ENCODE measurements around the gene FBXO3.
"Not testable (repeated sequence)": the region's sequence is repeated elsewhere in the genome, so short reads cannot be mapped to it uniquely, and the experiment has no call there.

FBXO3 gene

GRCh38 chr11:33725496-33725895 lies 48.8 kb downstream of the FBXO3 start:
- DNase-seq: no peak

- DNase-seq: no peak
Observed at GRCh38 chr11:33724644-33725035, 49.7 kb downstream of the FBXO3 start.

- no peak for DNase-seq
Observed at GRCh38 chr11:33723238-33723881, 51.0 kb downstream of the FBXO3 start.

DNA sequence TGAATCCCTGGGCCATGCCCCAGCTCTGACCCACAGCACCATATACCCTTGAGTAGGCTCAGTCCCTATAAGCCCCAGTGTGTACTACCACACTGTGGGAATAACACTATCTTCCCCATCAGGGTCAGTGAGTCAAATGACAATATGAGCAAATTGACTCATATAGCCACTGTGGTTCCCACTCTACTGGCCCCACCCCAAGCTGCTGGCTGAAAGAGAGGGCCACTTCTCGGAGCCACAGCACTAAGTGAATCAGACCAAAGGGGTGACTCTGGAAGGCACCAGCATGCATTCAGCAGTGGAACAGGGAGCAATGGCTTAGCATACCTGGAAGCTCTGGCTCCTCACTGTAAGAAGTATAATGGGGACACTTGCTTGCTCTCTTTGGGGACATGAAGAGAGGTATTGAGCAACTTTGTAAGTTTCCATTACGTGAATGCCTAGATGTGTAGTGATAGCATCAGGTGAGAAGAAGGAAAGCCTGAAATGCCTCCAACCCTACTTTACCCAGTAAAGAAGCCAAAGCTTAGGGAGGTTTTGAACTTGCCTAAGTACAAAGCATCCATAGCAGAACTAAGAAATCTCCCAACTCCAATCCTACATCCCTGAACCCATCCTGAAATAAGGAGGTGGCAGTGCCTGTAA lies 51.6 kb downstream of the FBXO3 start:
- no peak for DNase-seq

DNA sequence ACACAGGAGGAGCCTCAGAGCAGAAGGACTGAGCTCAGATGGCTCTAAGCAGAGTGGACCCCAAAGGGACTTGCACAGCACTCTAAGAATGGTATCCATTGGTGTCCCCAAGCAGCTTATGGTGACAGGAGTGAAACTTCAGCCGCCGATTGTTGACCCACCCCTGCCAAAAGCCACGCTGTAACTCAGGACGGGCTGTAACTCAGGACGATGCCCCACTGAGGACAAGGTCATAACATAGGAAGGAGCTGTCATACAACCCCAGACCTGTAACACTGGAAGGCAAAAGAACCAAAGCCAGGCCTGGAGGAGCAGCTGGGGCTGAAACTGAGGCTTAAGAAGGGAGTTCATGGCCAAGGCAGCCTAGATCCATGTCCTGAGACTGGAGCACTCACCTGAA lies 52.3 kb downstream of the FBXO3 start:
- DNase-seq: no peak

- no peak for DNase-seq
Observed at GRCh38 chr11:33721426-33721825, 52.9 kb downstream of the FBXO3 start.

DNA sequence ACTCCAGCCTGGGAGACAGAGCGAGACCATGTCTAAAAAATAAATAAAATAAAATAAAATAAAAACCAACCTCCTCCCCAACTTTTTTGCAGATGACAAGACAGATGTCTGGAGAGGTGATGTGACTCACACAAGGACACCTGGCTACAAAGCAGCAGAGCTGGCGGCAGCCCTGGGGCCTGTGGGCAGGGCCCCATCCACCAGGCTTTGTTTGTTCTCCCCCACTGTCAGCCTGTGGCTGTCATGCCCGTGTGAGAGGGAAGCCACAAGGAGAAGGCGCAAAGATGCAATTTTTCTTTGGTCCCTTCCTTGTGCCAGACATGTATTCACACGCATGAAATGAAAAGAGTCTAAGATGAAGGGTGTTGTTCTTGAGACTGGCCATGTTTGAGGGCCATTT lies 54.7 kb downstream of the FBXO3 start:
- DNase-seq: no peak

GRCh38 chr11:33718440-33718839 lies 55.9 kb downstream of the FBXO3 start:
- no peak for DNase-seq

DNA sequence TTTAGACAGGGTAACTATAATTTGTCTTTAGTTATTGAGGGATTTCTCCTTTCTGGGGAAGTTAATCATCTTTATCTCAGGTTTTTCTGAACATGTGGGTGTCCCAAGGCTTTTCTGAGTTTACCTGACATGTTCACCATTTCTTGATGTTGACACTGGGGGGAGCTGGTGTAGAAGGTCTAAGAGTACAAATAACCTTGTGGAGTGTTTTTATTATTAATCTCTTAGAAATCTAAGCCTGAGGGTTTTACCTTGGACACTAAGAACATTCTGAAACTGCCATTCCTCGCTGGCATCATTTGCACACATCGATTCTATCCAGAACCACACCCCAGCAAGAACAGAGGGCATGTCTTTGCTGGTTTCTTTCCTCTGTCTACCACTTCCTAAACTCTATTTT lies 58.1 kb downstream of the FBXO3 start:
- DNase-seq: no peak

DNA sequence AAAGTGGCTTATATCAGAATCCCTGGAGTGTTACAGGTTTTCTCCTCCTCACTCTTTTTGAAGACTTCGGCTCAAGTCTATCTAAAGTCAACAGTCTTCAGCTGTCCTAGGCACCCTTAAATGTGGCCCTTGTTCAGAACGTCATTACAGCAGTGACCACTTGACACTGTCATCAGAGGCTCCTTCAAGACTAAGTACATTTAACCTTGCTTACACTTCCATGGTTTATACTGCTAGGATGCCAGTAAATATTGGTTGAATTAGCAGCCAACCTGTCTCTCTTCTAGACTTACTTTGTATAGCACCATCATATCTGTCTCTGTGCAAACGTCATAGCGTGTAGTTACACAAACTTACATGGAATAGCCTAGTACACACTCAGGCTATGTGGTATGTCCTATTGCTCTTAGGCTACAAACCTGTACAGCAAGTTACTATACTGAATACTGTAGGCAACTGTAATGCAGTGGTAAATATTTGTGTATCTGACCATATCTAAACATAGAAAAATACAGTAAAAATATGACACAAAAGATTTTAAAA lies 60.4 kb downstream of the FBXO3 start:
- no peak for DNase-seq

DNA sequence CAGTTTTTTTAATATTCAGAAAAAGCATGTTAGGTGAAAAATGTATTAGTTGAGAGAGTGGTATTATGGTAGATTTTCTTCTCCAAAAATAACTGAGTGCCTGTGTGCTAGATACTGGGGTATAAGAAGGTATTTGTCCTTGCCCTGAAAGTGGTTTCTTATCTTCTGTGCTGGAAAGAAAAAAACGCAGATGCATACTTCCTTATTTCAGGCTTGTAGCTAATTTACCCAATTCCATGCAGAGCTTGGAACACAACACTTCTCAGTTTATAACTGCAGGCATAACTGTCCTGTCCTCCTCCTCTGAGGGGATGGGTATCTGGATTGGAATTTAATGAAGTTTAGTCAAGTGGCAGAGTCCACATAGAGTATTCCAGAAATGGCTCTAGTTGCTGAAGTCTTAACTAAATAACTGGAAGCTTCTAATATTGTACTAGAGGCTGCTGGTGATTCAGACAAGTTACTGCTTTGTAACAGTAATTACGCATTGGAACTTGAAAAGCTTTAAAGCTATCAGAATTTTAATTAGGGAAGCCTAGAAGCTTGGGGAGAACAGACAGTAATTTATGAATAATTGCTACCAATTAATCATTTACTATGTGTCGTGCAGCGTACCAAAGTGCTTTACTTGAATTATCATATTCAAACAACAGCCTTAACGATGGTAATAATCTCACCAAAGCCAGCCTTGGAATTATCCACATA lies 61.0 kb downstream of the FBXO3 start:
- no peak for DNase-seq

- DNase-seq: no peak
Observed at GRCh38 chr11:33712436-33712835, 61.9 kb downstream of the FBXO3 start.

DNA sequence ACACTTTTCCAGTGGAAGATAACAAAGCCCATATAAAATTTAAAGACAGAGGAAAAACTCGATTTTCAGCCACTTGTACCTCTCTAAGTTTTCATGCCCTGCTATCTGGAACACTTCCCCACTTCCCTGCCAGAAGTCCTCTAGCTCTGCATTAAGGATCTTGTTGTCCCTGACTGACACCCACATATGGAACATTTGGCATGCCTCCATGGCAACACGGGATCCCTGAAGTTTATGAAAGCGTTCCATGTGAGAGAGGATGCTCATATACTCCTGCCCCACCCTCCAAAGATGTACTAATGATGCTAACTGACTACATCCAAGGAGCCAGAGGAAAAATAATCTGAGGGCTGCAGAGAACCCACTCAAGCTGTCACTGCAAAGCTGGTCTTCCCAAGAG lies 64.9 kb downstream of the FBXO3 start:
- DNase-seq: no peak

GRCh38 chr11:33708985-33709384 lies 65.3 kb downstream of the FBXO3 start:
- no peak for DNase-seq

DNA sequence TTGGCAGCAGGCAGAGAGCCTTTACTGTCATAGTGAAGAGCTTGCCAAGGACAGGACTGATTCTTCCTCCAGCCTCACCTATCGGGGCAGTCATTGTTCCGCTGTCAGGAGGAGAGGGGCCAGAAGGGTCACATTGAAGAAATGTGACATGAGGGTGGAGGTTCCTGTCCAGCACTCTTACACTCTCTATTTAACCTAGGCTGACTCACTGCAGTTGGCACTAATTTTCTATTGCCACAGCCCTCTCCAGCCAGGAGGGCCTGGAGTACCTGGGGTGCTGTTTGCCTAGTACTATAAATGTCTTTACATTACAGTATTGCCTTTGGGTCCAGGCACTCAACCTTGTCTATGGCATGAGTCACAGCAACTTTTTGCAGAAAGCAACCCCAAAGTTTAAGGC lies 66.5 kb downstream of the FBXO3 start:
- not testable (repeated sequence) for DNase-seq

- no peak for DNase-seq
Observed at GRCh38 chr11:33706966-33707365, 67.4 kb downstream of the FBXO3 start.

DNA sequence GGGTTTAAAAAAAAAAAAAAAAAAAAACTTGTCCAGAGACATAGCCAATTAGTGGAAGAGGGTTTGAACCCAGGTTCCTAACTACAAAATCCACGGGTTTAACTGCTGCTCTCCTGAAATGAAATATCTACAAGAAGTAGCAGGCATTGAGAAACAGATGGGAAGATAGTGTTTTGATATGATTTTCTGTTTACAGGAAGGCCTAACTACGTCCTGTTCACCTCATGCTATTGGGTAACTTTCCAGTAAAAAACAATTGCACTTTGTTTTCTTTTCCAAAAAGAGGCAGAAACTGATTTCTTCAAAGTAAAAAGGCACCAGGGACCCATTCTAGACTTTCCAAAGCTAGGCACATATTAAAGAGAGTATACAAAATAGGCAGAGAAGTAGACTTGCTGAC lies 67.8 kb downstream of the FBXO3 start:
- DNase-seq: no peak

DNA sequence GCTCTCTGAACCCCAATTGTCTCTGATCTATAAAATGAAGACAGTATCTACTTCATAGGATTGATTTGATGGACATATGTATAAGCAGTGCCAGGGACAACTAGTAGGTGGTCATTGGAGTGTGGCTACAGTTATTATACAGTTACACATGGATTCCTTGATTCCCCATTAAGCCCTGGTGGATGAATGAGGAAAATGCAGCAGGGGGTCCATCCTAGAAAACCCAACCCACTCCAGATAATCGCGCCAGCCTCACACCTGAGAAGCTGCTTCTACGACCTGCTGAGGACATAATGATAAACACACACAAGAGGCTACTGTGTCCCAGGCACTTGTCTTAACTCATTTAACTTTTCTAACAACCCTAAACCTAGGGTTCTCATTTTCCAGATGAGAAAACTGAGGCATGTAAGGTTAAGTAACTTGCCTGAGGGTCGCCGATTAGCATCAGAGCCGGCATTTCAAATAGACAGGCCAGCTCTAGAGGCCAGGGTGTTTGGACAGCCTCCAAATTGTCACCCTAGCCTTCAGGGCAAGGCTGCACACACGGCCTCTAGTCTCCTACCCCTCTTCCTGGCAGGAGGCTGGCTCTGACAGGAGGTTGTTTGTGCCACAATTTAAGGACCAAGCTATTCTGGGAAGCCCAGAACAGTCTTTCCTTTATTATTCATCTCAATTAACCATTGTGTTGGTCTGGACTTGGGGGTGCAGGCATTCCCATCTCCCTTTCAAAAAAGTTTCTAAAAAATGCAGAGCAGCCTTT lies 69.9 kb downstream of the FBXO3 start:
- no peak for DNase-seq

GRCh38 chr11:33703788-33704187 lies 70.5 kb downstream of the FBXO3 start:
- DNase-seq: no peak

DNA sequence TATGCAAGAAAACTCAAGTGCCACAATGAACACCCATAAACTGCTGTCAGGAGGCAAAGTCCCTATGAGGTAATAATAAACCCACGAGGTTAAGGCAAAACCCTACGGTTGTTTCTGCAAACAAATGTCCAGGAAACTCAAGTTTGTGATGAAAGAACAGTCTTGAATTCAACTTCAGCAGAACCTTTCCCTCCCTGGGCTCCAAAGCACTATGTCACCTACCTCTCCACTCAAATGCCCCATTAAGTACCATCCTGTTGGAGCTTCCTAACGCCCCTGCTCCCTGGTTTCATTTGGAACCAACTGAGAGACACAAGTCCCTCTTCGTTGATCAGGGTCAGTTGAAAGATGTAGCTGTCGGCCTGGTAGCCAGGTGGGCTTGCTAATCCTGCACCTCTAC lies 71.1 kb downstream of the FBXO3 start:
- no peak for DNase-seq

GRCh38 chr11:33701302-33702230 lies 72.8 kb downstream of the FBXO3 start:
- DNase-seq: no peak
